HG03097 (cell line): ENCODE measurements around the gene SCRN3.
"Not testable (repeated sequence)": the region's sequence is repeated elsewhere in the genome, so short reads cannot be mapped to it uniquely, and the experiment has no call there.

Source experiments
- ATAC-seq: cut with Tn5 transposase; IDR thresholded peaks from one replicate; pipeline ENCODE4 v1.9.1; 2021; ENCODE audit not compliant: unreplicated experiment, low FRiP score

Gene SCRN3

GRCh38 chr2:174395284-174395968 is at the start of gene SCRN3:
TSS of gene SCRN3 (plus strand) at chr2:174395730. CDS start at chr2:174398284, 2,554 bp downstream.
- peak; percentile 84 for ATAC-seq

- ATAC-seq, result no peak
Measured at GRCh38 chr2:174350018-174350417, 45.5 kb upstream of the SCRN3 start.

- no peak for ATAC-seq
Measured at GRCh38 chr2:174350593-174351181, 44.8 kb upstream of the SCRN3 start.

DNA sequence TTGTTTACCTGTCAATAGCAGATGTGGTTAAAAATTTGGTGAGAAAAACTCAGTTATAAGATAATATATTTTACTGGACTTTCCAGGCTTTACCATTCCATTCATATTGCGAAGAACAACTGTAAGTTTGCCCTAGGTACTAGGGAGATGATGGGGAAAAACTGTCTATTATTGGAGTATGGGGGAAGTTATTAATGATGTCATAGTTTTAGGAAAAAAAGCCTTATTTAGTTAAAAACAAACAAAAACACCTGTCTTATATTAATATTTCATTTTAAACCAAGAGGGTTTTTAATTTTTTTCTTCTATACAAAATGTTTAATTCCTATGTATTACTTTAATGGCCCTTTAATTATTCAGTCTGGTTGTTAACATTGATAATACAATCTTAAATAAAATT is 42.5 kb upstream of the SCRN3 start:
- no peak for ATAC-seq

- ATAC-seq, result no peak
Measured at GRCh38 chr2:174356347-174356746, 39.2 kb upstream of the SCRN3 start.

- ATAC-seq, result not testable (repeated sequence)
Measured at GRCh38 chr2:174359663-174360062, 35.9 kb upstream of the SCRN3 start.

GRCh38 chr2:174362949-174363348 is 32.6 kb upstream of the SCRN3 start:
- ATAC-seq, result no peak

GRCh38 chr2:174363492-174364225 is 31.9 kb upstream of the SCRN3 start:
- ATAC-seq, result not testable (repeated sequence)

- ATAC-seq, result no peak
Measured at GRCh38 chr2:174364628-174365027, 30.9 kb upstream of the SCRN3 start.

GRCh38 chr2:174365571-174365970 is 30.0 kb upstream of the SCRN3 start:
- no peak for ATAC-seq

GRCh38 chr2:174368691-174369090 is 26.8 kb upstream of the SCRN3 start:
- ATAC-seq, result no peak

GRCh38 chr2:174376967-174377366 is 18.6 kb upstream of the SCRN3 start:
- ATAC-seq, result no peak

GRCh38 chr2:174383796-174384195 is 11.7 kb upstream of the SCRN3 start:
- no peak for ATAC-seq

DNA sequence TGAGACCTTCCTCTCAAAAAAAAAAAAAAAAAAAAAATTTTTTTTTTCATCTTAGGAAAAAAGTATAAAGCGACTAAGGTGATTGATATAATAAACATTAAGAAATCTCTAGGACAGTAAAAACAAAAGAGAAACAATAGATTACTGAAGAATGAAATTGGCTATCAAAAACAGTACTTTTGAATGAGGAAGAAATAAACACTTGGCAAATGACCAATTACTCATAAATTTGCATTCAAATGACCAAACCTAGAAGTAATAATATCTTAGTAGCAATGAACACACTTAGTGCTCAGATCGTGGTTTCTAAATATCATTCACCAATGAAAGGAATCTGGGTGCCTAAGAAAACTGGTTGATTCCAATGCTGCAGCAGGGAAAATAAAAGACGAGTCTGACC is 10.3 kb upstream of the SCRN3 start:
- no peak for ATAC-seq

DNA sequence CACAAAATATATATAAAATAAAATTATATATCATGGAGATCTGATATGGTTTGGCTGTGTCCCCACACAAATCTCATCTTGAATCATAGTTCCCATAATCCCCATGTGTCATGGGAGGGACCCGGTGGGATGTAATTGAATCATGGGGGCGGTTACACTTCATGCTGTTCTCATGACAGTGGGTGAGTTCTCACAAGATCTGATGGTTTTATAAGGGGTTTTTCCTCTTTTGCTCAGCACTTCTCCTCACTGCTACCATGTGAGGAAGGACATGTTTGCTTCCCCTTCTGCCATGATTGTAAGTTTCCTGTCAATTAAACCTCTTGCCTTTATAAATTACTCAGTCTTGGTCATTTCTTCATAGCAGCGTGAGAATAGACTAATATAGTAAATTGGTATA is 6.8 kb upstream of the SCRN3 start:
- ATAC-seq, result not testable (repeated sequence)

- no peak for ATAC-seq
Measured at GRCh38 chr2:174389542-174389941, 6.0 kb upstream of the SCRN3 start.

DNA sequence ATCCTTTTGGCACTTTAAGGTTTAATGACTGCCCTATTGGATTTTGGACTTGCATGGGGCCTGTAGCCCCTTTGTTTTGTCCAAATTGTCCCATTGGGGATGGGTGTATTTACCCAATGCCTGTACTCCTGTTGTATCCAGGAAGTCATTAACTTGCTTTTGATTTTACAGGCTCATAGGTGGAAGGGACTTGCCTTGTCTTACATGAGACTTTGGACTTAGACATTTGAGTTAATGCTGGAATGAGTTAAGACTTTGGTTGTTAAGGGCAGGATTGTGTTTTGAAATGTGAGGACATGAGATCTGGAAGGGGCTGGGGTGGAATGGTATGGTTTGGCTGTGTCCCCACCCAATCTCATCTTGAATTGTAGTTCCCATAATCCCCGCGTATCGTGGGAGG is 5.2 kb upstream of the SCRN3 start:
- ATAC-seq, result not testable (repeated sequence)

- ATAC-seq, result no peak
Measured at GRCh38 chr2:174392706-174393105, 2.8 kb upstream of the SCRN3 start.

DNA sequence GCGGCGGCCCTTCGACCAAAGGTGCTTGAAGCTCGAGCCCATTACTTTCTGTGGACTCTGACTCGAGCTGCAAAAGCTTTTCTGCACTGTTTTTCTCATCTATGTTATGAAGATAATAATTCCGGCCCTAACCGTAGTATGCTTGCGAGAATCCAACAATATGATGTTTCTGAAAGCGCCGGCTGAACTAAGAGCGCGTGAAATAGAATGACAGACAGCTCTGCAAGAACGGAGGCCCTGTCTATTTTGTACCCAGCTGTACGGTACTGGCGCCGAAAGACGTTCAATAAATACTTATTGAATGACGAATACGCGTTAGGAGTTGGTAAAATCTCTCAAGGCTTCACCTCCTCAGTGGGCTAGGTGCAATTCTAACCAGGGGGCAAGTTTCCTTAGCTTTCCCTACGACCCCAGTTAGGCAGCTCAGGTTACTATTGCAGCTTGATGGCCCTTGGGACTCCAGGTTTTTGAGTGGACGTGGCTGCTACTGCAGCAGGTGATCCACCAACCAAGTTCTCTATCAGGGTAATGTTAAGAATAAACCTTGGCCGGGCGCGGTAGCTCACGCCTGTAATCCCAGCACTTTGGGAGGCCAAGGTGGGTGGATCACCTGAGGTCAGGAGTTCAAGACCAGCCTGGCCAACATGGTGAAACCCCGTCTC is 570 bp downstream of the SCRN3 start:
- peak; percentile 21 for ATAC-seq

DNA sequence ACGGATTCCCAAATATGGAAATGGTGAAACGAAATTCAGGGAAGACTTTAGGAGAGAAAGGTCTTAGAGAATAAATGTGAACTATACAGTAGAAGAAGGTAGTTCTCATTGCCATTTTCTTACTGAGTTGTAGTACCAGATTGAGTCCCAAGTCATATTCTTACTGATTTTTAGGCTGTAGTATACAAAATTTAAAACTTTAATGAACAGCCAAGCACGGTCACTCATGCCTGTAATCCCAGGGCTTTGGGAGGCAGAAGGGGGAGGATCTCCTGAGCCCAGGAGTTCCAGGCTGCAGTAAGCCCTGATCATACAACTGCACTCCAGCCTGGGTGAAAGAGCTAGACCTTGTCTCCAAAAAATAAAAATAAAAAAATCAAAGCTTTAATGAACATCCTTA is 2.2 kb downstream of the SCRN3 start:
- ATAC-seq, result no peak

GRCh38 chr2:174399171-174399570 is 3.6 kb downstream of the SCRN3 start:
- ATAC-seq, result no peak
